Panc1 (cell line): Measurements from ENCODE around the gene PSMB2. TPM values are rescaled to one million over a fixed set of nuclear protein-coding genes. Genes with fewer than 3 reads are reported as not detected.

Experiments
- ATAC-seq: fragments of 200-7000 bp; cut with Tn5 transposase; 2 replicates; pipeline ENCODE4 v1.9.1; 2020; ENCODE audit warnings: mild to moderate bottlenecking, moderate library complexity
- BruUV-seq: library from RNA; stranded (reverse); fragments of 400-500 nt; replicated peaks from 2 replicates; lab custom pipeline; 2021; lab: Mats Ljungman, UMichigan
- CTCF ChIA-PET: fragments of 300-600 bp; sonication (Branson Sonifier 250); formaldehyde crosslinking; loops from one replicate; lab custom pipeline; 2022; ENCODE audit warnings: antibody characterized with exemption; lab: Charles Lee
- POLR2A ChIA-PET: fragments of 300-600 bp; sonication (Branson Sonifier 250); formaldehyde crosslinking; loops from one replicate; lab custom pipeline; 2022; ENCODE audit warnings: antibody characterized with exemption; lab: Charles Lee
- DNase-seq: peaks from one replicate; pipeline ENCODE4 v3.0.0-alpha.2; 2010; ENCODE audit warnings: low read depth, low spot score
- H3K27ac ChIP-seq: 2 replicates; pipeline ENCODE4 v1.5.1; 2011; ENCODE audit warnings: mild to moderate bottlenecking, low read length, inconsistent platforms
- H3K27me3 ChIP-seq: fragments of 200-500 bp; sonication (Bioruptor generic); 2 replicates; pipeline ENCODE4 v1.6.0; 2014; ENCODE audit warnings: low read length, inconsistent platforms; ENCODE audit not compliant: control insufficient read depth, insufficient read depth
- H3K36me3 ChIP-seq: fragments of 200-500 bp; sonication (Bioruptor generic); 2 replicates; pipeline ENCODE4 v1.5.1; 2014; ENCODE audit warnings: inconsistent platforms, mild to moderate bottlenecking, low read length, moderate library complexity; ENCODE audit not compliant: control insufficient read depth, insufficient read depth
- H3K4me1 ChIP-seq: 2 replicates; pipeline ENCODE4 v1.5.1; 2011; ENCODE audit warnings: inconsistent platforms, mild to moderate bottlenecking, low read length, moderate library complexity; ENCODE audit not compliant: control insufficient read depth, insufficient read depth
- H3K4me3 ChIP-seq, 2 experiments: 2 replicates each; pipeline ENCODE4 v1.5.1; 2011 to 2012; ENCODE audit warnings: low read depth in 2 of 2, low read length in 2 of 2, mild to moderate bottlenecking in 2 of 2, inconsistent platforms in 1 of 2, moderate library complexity in 1 of 2
- H3K9me3 ChIP-seq: fragments of 200-500 bp; sonication (Bioruptor generic); 2 replicates; pipeline ENCODE4 v1.5.1; 2014; ENCODE audit warnings: low read depth, mild to moderate bottlenecking, inconsistent platforms, low read length, moderate library complexity; ENCODE audit not compliant: control insufficient read depth, insufficient read depth
- POLR2AphosphoS5 ChIP-seq: IDR thresholded peaks from 2 replicates; pipeline ENCODE4 v1.6.1; 2012; ENCODE audit warnings: mild to moderate bottlenecking, low read depth, low read length, moderate library complexity
- SIN3A ChIP-seq: IDR thresholded peaks from 2 replicates; pipeline ENCODE4 v1.6.1; 2012; ENCODE audit warnings: low read depth, mild to moderate bottlenecking, low read length, moderate library complexity, borderline replicate concordance; ENCODE audit not compliant: insufficient read depth
- TCF7L2 ChIP-seq: IDR thresholded peaks from 2 replicates; pipeline ENCODE4 v1.6.1; 2011; ENCODE audit warnings: mild to moderate bottlenecking, low read depth, low read length, inconsistent platforms
- in situ Hi-C: cut with HindIII; loops from 2 replicates; pipeline ENCODE4 v1.10.0; 2016; ENCODE audit warnings: low sequenced_read_pairs, low pct_unique_long_range_greater_than_20kb
- intact Hi-C: fragments of 100-400 bp; cut with micrococcal nuclease; formaldehyde crosslinking; loops from one replicate; pipeline ENCODE4 v1.10.0; 2022; ENCODE audit not compliant: unreplicated experiment
- total RNA-seq: library from RNA; stranded (reverse); gene quantifications from one replicate; pipeline ENCODE4 v1.2.1, GENCODE V29; 2021; ENCODE audit not compliant: unreplicated experiment
- TF ChIP-seq, protein P1 (sequence below): fragments of 450-650 bp; IDR thresholded peaks from 2 replicates; pipeline ENCODE4 v1.5.1; 2017; ENCODE audit warnings: mild to moderate bottlenecking
- TF ChIP-seq, protein P2 (sequence below), 2 experiments: IDR thresholded peaks; 2 replicates each; pipeline ENCODE4 v1.6.1; 2011 to 2012; ENCODE audit warnings: low read depth in 2 of 2, control low read depth in 1 of 2, low read length in 1 of 2, mild to moderate bottlenecking in 1 of 2, moderate library complexity in 1 of 2; ENCODE audit not compliant: insufficient read depth in 1 of 2

The PSMB2 gene
- total RNA-seq, 1 experiment from 2014 or later: 95.0 TPM

DNA sequence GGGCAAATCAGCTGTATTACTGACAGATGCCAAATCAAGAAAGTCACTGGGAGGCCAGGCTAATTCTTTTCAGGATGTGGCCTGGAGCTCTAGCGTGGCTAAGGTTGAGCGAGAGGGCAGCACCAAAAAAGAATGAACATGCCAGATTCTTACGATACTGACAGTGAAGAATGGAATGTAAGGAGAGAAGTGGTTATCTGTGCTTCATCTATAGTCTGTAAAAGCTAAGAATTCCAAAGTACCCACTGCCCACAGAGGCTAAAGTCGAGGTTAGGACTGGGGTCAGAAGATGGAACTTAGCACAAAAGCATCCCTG is 35.5 kb downstream of the PSMB2 start:
- DNase-seq (no peak), ATAC-seq (no peak)
- intact Hi-C loops: no loop called here
- no peak overlapping the region for H3K4me3 ChIP-seq
- CTCF ChIA-PET: no interaction called here
- POLR2A ChIA-PET: no interaction called here
- no peaks in the 10 kb centered on the region for H3K27me3 ChIP-seq
- in situ Hi-C loops: no loop called here
- no peaks in the 10 kb centered on the region for H3K9me3 ChIP-seq
- H3K4me1 ChIP-seq: no peaks in the 10 kb centered on the region
- TF ChIP-seq POLR2AphosphoS5 (no peak), SIN3A (no peak), TCF7L2 (no peak)
- TF ChIP-seq, protein P1, sequence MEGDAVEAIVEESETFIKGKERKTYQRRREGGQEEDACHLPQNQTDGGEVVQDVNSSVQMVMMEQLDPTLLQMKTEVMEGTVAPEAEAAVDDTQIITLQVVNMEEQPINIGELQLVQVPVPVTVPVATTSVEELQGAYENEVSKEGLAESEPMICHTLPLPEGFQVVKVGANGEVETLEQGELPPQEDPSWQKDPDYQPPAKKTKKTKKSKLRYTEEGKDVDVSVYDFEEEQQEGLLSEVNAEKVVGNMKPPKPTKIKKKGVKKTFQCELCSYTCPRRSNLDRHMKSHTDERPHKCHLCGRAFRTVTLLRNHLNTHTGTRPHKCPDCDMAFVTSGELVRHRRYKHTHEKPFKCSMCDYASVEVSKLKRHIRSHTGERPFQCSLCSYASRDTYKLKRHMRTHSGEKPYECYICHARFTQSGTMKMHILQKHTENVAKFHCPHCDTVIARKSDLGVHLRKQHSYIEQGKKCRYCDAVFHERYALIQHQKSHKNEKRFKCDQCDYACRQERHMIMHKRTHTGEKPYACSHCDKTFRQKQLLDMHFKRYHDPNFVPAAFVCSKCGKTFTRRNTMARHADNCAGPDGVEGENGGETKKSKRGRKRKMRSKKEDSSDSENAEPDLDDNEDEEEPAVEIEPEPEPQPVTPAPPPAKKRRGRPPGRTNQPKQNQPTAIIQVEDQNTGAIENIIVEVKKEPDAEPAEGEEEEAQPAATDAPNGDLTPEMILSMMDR: no peak
- TF ChIP-seq, protein P2, sequence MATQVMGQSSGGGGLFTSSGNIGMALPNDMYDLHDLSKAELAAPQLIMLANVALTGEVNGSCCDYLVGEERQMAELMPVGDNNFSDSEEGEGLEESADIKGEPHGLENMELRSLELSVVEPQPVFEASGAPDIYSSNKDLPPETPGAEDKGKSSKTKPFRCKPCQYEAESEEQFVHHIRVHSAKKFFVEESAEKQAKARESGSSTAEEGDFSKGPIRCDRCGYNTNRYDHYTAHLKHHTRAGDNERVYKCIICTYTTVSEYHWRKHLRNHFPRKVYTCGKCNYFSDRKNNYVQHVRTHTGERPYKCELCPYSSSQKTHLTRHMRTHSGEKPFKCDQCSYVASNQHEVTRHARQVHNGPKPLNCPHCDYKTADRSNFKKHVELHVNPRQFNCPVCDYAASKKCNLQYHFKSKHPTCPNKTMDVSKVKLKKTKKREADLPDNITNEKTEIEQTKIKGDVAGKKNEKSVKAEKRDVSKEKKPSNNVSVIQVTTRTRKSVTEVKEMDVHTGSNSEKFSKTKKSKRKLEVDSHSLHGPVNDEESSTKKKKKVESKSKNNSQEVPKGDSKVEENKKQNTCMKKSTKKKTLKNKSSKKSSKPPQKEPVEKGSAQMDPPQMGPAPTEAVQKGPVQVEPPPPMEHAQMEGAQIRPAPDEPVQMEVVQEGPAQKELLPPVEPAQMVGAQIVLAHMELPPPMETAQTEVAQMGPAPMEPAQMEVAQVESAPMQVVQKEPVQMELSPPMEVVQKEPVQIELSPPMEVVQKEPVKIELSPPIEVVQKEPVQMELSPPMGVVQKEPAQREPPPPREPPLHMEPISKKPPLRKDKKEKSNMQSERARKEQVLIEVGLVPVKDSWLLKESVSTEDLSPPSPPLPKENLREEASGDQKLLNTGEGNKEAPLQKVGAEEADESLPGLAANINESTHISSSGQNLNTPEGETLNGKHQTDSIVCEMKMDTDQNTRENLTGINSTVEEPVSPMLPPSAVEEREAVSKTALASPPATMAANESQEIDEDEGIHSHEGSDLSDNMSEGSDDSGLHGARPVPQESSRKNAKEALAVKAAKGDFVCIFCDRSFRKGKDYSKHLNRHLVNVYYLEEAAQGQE (IDR thresholded peaks at IDR 0.05; ENCODE audit: insufficient read depth in 1 of 2, low read depth in 2 of 2, low read length in 1 of 2): no peak
- H3K27ac ChIP-seq: no peak overlapping the region
- BruUV-seq: no TSS peak
- peaks cover 25% of the 10 kb centered on the region for H3K36me3 ChIP-seq

DNA sequence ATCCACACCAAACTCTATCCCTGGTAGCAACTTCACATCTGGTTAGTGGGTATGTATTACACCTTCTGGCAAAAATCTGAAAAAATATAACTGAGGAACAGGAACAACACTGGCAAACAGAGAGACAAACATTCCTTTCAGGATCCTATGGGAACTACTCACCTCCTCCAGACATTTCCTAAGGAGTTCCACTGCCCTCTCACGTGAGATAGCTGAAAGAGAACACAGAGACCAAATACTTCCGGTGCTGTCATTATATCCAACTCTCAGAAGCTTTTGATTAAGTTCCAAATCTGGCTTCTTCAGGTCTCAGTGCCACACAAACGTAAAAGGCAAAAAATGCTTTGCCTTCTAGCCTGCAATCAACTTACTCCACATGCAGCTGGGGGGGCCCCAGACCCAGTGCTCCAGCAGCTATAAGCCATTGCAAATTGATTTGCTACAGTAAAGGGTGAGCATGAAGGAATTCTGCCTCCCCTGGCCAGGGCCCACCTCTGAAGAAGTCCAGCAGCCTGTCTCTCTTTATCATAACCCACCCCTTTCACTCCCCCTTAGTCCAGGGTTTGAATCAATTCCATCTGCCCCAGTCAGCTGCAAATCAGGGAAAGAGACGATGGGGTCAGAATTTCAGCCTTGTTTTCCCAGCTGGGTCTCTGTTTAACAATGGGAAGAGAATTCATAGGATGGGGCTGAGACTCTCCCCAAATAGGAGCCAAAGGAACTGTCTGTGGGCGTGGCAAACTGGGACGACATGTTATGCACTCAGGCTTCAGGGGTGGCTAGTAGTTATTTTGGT is 36.1 kb downstream of the PSMB2 start:
- Histone ChIP-seq H3K4me3 (no peak overlapping the region), H3K27ac (no peak overlapping the region)
- CTCF ChIA-PET: no interaction called here

DNA sequence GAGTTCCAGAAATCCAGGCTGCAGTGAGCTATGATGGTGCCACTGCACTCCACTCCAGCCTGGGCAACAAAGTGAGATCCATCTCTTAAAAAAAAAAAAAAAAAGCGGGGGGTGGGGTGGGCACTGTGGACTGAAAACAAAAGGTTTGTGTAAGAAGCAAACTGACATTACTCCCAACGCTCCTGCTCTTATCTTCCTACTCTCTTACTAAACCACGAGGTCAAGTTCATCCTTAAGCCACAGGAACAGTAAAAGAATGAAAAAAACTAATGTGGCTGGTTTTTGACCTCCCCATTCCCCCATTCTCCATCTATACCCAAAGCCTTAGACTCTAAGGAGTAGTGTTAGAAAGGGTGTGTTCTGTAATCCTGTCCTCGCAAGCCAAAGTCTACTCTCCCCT is 37.4 kb downstream of the PSMB2 start:
- Histone ChIP-seq H3K9me3 (no peaks in the 10 kb centered on the region), H3K36me3 (peaks cover 24% of the 10 kb centered on the region), H3K27ac (no peak overlapping the region), H3K4me1 (no peaks in the 10 kb centered on the region), H3K4me3 (no peak overlapping the region), H3K27me3 (no peaks in the 10 kb centered on the region)
- BruUV-seq: no TSS peak
- TF ChIP-seq POLR2AphosphoS5 (no peak), TCF7L2 (no peak), SIN3A (no peak)
- TF ChIP-seq, protein P1: no peak
- TF ChIP-seq, protein P2 (IDR thresholded peaks at IDR 0.05; ENCODE audit: insufficient read depth in 1 of 2, low read depth in 2 of 2, low read length in 1 of 2): no peak
- POLR2A ChIA-PET: interaction anchor here (0.6 kb wide), 1 partner anchor 90 kb away, joined by 10 read pairs; no protein-coding TSS in a partner anchor
- intact Hi-C loops (no loop called here), in situ Hi-C loops (no loop called here)
- CTCF ChIA-PET: interaction anchor here (0.6 kb wide), 1 partner anchor 9 kb away, joined by 5 read pairs; no protein-coding TSS in a partner anchor
- no peak for DNase-seq
- ATAC-seq: no peak

More for the DNA sequence above, 36.1 kb downstream of the PSMB2 start:
- Histone ChIP-seq H3K27me3 (no peaks in the 10 kb centered on the region), H3K4me1 (no peaks in the 10 kb centered on the region), H3K36me3 (peaks cover 29% of the 10 kb centered on the region), H3K9me3 (no peaks in the 10 kb centered on the region)
- TF ChIP-seq TCF7L2: no peak
- no TSS peak for BruUV-seq
- DNase-seq (no peak), ATAC-seq (no peak)
- intact Hi-C loops (no loop called here), in situ Hi-C loops (no loop called here)
- POLR2A ChIA-PET: no interaction called here
